Activated CD4-positive, alpha-beta memory T cell treated with anti-CD3 and anti-CD28 coated beads, Interleukin-2, amount 10 ng/mL, durations not matched to agents 7 days and 5 days (primary cell): ENCODE data around the gene MBL2. TPM values are rescaled to one million over a fixed set of nuclear protein-coding genes. Genes with fewer than 3 reads are reported as not detected.

Experiments used
- CTCF ChIA-PET: fragments of 350-600 bp; sonication (Branson Sonifier 250); formaldehyde crosslinking; loops from one replicate; lab custom pipeline; 2021; ENCODE audit warnings: antibody characterized with exemption, inconsistent platforms; lab: Charles Lee
- POLR2A ChIA-PET: fragments of 350-600 bp; sonication (Branson Sonifier 250); formaldehyde crosslinking; loops from one replicate; lab custom pipeline; 2021; ENCODE audit warnings: antibody characterized with exemption; lab: Charles Lee
- DNase-seq: peaks from one replicate; pipeline ENCODE4 v3.0.0-alpha.2; 2020
- H3K27ac Mint-ChIP-seq: one replicate; pipeline ENCODE4 v1.8.0; 2021; ENCODE audit warnings: mild to moderate bottlenecking, mixed read lengths
- H3K27me3 Mint-ChIP-seq: one replicate; pipeline ENCODE4 v1.8.0; 2021; ENCODE audit warnings: mixed read lengths
- H3K36me3 Mint-ChIP-seq: one replicate; pipeline ENCODE4 v1.8.0; 2021; ENCODE audit warnings: low read depth, mixed read lengths
- H3K4me1 Mint-ChIP-seq: one replicate; pipeline ENCODE4 v1.8.0; 2021; ENCODE audit warnings: mixed read lengths
- H3K4me3 Mint-ChIP-seq: one replicate; pipeline ENCODE4 v1.8.0; 2021; ENCODE audit warnings: mild to moderate bottlenecking, mixed read lengths
- H3K9me3 Mint-ChIP-seq: one replicate; pipeline ENCODE4 v1.8.0; 2021; ENCODE audit warnings: mixed read lengths
- total RNA-seq, 2 experiments: library from RNA; stranded (reverse); gene quantifications; one replicate each; pipeline ENCODE4 v1.2.3, GENCODE V29; 2021

MBL2 gene
- total RNA-seq, 2 experiments from 2014 or later, result not detected

- Mint-ChIP-seq H3K4me1 (no peaks in the 10 kb centered on the region), H3K27ac (no peak overlapping the region), H3K27me3 (no peaks in the 10 kb centered on the region), H3K4me3 (no peak overlapping the region), H3K9me3 (peaks cover 4% of the 10 kb centered on the region), H3K36me3 (no peaks in the 10 kb centered on the region)
- DNase-seq, result no peak
- ChIA-PET CTCF (interaction anchor here (3.2 kb wide), 1 partner anchor 137 kb away, joined by 16 read pairs; no protein-coding TSS in a partner anchor), POLR2A (no interaction called here)
Observed at GRCh38 chr10:52780391-52781155, 8.0 kb upstream of the MBL2 start.

DNA sequence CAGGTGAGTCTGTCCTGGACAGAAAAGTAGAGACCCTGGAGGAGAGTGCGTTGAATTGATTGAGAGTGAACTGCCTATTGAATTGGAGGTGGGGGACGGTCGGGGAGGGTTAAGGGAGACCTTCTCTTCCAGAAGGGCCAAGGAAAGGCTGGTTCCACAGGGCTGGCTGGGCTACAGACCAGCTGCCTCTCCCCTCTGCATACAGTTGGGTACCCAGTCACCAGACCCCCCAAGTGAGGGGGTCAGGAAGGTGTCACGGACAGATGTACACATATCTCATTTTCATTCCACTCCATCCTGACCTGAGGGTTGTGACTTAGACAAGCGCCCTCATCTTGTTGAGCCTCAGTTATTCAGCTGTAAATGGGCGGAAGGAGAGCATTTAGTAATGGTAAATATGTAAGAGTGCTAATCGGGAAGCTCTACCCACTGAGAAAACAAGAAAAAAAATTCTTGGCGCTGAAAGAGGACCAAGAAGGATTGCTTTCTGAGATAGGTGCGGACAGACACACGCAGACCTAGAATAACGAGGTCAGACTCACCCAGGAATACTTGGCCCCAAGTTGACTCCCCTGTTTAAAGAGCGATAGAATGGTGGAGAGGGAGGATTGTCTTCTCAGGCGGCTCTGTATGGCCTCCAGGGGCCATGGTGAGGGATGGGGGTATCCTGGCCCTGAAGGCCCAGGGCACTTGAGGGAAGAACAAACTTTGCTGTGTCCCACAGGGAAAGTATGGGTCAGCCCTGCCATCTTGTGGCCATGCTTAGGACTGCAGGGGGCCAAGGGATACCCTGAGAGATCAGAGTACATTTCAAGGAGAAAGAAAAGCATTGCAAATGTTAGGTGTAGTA is 7.2 kb upstream of the MBL2 start:
- H3K9me3 Mint-ChIP-seq, result no peaks in the 10 kb centered on the region
- H3K27me3 Mint-ChIP-seq, result no peaks in the 10 kb centered on the region
- peak; percentile 39 for DNase-seq
- no peaks in the 10 kb centered on the region for H3K36me3 Mint-ChIP-seq
- POLR2A ChIA-PET, result no interaction called here
- no peaks in the 10 kb centered on the region for H3K4me1 Mint-ChIP-seq
- H3K27ac Mint-ChIP-seq, result no peak overlapping the region
- H3K4me3 Mint-ChIP-seq, result no peak overlapping the region
- CTCF ChIA-PET, result interaction anchor here (3.2 kb wide), 1 partner anchor 136 kb away, joined by 16 read pairs; no protein-coding TSS in a partner anchor

GRCh38 chr10:52778511-52779392 is 6.2 kb upstream of the MBL2 start:
- H3K27ac Mint-ChIP-seq, result no peak overlapping the region
- H3K36me3 Mint-ChIP-seq, result no peaks in the 10 kb centered on the region
- H3K4me3 Mint-ChIP-seq, result no peak overlapping the region
- H3K4me1 Mint-ChIP-seq, result no peaks in the 10 kb centered on the region
- ChIA-PET POLR2A (no interaction called here), CTCF (interaction anchor here (3.2 kb wide), 1 partner anchor 135 kb away, joined by 16 read pairs; no protein-coding TSS in a partner anchor)
- no peak for DNase-seq
- no peaks in the 10 kb centered on the region for H3K9me3 Mint-ChIP-seq
- no peaks in the 10 kb centered on the region for H3K27me3 Mint-ChIP-seq

DNA sequence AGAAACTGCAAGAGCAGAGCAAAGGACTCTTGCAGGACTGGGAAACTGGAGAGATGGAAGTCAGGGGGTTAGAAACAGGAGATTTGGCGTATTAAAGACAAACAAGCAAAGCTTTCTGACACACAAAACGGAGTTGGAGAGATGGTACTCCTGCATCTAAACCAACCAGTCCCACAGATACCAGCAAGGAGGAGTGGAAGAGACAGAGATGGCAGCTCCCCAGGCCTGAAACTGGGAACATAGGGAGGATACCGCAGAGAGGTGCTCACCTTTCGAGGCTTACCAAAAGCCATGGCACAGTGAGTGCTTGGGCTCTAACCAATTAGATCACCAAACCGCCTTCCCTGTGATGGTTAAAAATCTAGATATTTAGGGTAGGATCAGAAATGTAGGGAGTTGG is 4.8 kb upstream of the MBL2 start:
- no peak for DNase-seq
- Mint-ChIP-seq H3K27me3 (no peaks in the 10 kb centered on the region), H3K4me3 (no peak overlapping the region), H3K27ac (no peak overlapping the region), H3K4me1 (no peaks in the 10 kb centered on the region), H3K9me3 (no peaks in the 10 kb centered on the region), H3K36me3 (no peaks in the 10 kb centered on the region)
- ChIA-PET POLR2A (no interaction called here), CTCF (interaction anchor here (1.1 kb wide), 1 partner anchor 134 kb away, joined by 4 read pairs; no protein-coding TSS in a partner anchor)

DNA sequence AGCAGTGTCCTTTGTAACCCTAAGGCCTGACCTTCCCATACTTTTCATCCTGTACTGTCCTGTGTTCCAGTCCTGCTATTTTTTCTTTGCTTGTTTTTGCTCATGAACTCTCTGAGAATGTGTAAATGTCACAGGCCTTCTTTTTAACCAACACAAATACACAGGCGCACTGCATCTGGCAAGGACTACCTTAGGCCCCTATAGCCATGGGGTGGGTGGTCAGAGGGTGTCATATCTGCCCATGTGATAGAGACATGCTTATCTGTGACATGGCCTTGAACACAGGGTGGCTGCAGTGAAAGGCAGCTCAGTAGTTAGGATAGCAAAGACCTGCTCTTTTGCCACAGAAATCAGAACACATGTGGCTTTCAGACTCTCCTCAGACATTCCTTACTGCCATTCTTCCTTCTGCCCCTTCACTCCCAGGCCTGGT is 3.9 kb upstream of the MBL2 start:
- H3K27ac Mint-ChIP-seq, result no peak overlapping the region
- H3K36me3 Mint-ChIP-seq, result no peaks in the 10 kb centered on the region
- H3K27me3 Mint-ChIP-seq, result no peaks in the 10 kb centered on the region
- no peaks in the 10 kb centered on the region for H3K9me3 Mint-ChIP-seq
- CTCF ChIA-PET, result no interaction called here
- DNase-seq, result no peak
- POLR2A ChIA-PET, result no interaction called here
- H3K4me1 Mint-ChIP-seq, result no peaks in the 10 kb centered on the region
- H3K4me3 Mint-ChIP-seq, result no peak overlapping the region

DNA sequence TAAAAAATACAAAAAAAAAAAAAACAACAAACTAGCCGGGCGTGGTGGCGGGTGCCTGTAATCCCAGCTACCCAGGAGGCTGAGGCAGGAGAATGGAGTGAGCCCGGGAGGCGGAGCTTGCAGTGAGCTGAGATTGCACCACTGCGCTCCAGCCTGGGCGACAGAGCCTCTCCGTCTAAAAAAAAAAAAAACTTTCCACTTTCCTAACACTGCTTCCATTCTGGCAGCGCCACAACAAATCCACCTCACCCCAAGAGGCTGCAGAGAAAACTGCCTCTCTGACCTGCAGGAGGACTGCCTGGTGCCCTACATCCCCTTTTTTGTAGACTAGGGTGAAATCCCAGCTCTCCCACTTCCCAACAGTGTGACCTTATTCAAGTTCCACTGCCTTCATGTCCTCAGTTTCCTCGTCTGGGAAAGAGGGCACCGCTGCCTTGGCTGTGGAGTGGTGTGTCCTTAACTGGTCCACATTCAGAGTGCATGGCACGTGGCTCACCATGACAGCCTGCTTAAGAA is 2.6 kb upstream of the MBL2 start:
- H3K9me3 Mint-ChIP-seq, result no peaks in the 10 kb centered on the region
- no peak for DNase-seq
- H3K36me3 Mint-ChIP-seq, result no peaks in the 10 kb centered on the region
- no peaks in the 10 kb centered on the region for H3K27me3 Mint-ChIP-seq
- no peak overlapping the region for H3K4me3 Mint-ChIP-seq
- no peak overlapping the region for H3K27ac Mint-ChIP-seq
- POLR2A ChIA-PET, result no interaction called here
- H3K4me1 Mint-ChIP-seq, result no peaks in the 10 kb centered on the region
- CTCF ChIA-PET, result no interaction called here

DNA sequence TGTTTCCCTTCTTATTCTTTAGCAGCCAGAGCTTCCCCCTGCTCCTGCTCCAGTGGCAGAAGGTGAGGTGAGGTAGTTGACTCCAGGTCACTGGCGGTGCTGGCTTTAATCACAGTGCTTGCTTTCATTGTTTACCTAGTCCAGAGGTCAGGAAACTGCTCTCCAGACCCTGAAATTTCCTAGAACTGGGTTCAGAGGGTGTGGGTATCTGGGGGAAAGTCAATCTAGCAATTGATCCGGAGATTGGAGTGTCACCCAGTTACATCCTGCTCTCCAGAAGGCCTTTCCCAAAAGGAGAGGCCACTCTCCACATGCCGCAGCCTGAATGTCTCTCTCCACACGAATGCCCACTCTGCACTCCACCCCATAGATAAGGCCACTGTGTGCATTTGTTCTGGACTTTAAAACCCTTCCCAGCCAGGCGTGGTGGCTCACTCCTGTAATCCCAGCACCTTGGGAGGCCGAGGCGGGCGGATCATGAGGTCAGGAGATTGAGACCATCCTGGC is 2.1 kb upstream of the MBL2 start:
- Mint-ChIP-seq H3K4me1 (no peaks in the 10 kb centered on the region), H3K9me3 (no peaks in the 10 kb centered on the region), H3K36me3 (no peaks in the 10 kb centered on the region), H3K27ac (no peak overlapping the region), H3K4me3 (no peak overlapping the region), H3K27me3 (no peaks in the 10 kb centered on the region)
- POLR2A ChIA-PET, result no interaction called here
- no peak for DNase-seq
- CTCF ChIA-PET, result no interaction called here

GRCh38 chr10:52774182-52774581 is 1.6 kb upstream of the MBL2 start:
- no peaks in the 10 kb centered on the region for H3K9me3 Mint-ChIP-seq
- no peaks in the 10 kb centered on the region for H3K36me3 Mint-ChIP-seq
- ChIA-PET CTCF (no interaction called here), POLR2A (no interaction called here)
- H3K4me1 Mint-ChIP-seq, result no peaks in the 10 kb centered on the region
- DNase-seq, result no peak
- no peak overlapping the region for H3K4me3 Mint-ChIP-seq
- H3K27ac Mint-ChIP-seq, result no peak overlapping the region
- no peaks in the 10 kb centered on the region for H3K27me3 Mint-ChIP-seq

DNA sequence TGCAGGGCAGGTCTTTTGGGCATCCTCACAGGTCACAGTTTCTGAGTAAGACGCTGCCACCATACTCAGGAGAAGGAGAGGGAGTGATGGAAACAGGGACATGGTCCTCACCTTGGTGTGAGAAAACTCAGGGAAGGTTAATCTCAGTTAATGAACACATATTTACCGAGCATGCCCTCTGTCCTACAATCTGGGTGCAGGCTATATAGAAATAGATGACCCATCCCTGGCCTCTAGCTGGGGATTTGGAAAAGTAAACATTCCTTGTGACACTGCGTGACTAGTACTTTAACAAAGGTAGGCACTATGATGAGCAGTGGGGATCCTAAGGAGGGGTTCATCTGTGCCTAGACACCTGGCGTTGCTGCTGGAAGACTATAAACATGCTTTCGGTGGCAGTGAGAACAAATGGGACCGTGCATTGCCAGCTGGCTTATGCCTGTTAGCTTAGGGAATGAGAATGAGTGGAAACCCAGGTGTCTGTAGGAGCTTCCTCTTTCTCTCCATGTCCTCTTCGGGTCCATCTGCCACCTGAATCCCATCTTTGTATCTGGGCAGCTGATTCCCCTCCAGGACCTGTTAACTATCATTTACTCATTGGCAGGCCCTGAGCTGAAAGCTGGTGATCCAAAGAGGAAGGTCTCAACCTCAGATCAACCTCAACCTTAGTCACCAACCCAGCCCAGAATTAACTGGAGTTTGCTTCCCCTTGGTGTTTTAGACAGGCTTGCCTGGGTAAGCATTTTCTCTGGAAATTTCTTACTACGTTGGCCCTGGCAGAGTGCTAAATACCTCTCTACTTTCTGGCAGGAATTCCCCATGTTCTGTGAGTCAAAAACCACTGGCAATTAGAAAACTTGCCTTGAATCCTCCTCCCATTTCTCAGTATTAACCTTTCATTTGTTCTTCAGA is 794 bp downstream of the MBL2 start:
- no peak overlapping the region for H3K4me3 Mint-ChIP-seq
- no peak overlapping the region for H3K27ac Mint-ChIP-seq
- no peak for DNase-seq
- CTCF ChIA-PET, result no interaction called here
- H3K4me1 Mint-ChIP-seq, result no peaks in the 10 kb centered on the region
- no peaks in the 10 kb centered on the region for H3K27me3 Mint-ChIP-seq
- no peaks in the 10 kb centered on the region for H3K9me3 Mint-ChIP-seq
- H3K36me3 Mint-ChIP-seq, result no peaks in the 10 kb centered on the region
- POLR2A ChIA-PET, result no interaction called here

GRCh38 chr10:52770904-52771303 is 1.7 kb downstream of the MBL2 start:
- Mint-ChIP-seq H3K27ac (no peak overlapping the region), H3K4me3 (no peak overlapping the region), H3K9me3 (no peaks in the 10 kb centered on the region), H3K4me1 (no peaks in the 10 kb centered on the region), H3K27me3 (no peaks in the 10 kb centered on the region), H3K36me3 (no peaks in the 10 kb centered on the region)
- CTCF ChIA-PET, result no interaction called here
- DNase-seq, result no peak
- POLR2A ChIA-PET, result no interaction called here

DNA sequence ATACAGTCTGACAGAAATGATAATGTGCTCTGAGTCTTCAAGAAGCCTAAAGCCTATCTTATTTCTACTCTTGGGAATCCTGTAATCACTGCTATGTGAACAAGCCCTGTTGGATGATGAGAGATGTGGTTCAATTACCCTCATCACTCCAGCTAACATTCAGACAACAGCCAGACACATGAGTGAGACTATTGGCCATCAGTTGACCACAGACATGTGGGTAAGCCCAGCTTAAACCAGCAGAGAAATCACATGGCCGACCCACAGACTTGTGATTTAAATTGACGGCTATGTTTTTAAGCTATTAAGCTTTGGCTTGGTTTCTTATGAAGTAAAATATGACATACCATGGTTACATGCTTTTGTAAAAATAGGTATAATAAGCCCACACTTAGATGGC is 2.6 kb downstream of the MBL2 start:
- Mint-ChIP-seq H3K27ac (no peak overlapping the region), H3K9me3 (no peaks in the 10 kb centered on the region), H3K36me3 (no peaks in the 10 kb centered on the region), H3K4me3 (no peak overlapping the region), H3K4me1 (no peaks in the 10 kb centered on the region), H3K27me3 (no peaks in the 10 kb centered on the region)
- ChIA-PET CTCF (no interaction called here), POLR2A (no interaction called here)
- no peak for DNase-seq
